Measurements from ENCODE around the gene PPOX. TPM values are rescaled to one million over a fixed set of nuclear protein-coding genes. Genes with fewer than 3 reads are reported as not detected.

The PPOX gene
- total RNA-seq, 4 donors from 2014 or later: 11.3 to 40.5 (median 21.6) TPM

GRCh38 chr1:161164901-161165610, 1.2 kb upstream of the PPOX start:
- no peaks in the 10 kb centered on the region for H3K36me3 ChIP-seq
- H3K9me3 ChIP-seq: no peaks in the 10 kb centered on the region
- DNase-seq: no peak
- TF ChIP-seq POLR2A (IDR thresholded peaks at IDR 0.05) (no peak), CTCF (IDR thresholded peaks at IDR 0.05) (no peak)
- H3K4me3 ChIP-seq: peak overlapping the region; percentile 51 to 66
- peak overlapping the region; percentile 82 to 90 for H3K27ac ChIP-seq
- peaks cover 0 to 8% of the 10 kb centered on the region in 2 donors for H3K4me1 ChIP-seq
- no peaks in the 10 kb centered on the region for H3K27me3 ChIP-seq
- intact Hi-C loops (cut with DNase I; ENCODE audit: low total_unique reads): no loop called here

- no peaks in the 10 kb centered on the region for H3K27me3 ChIP-seq
- H3K4me1 ChIP-seq: peaks cover 0 to 4% of the 10 kb centered on the region in 2 donors
- intact Hi-C loops (cut with DNase I; ENCODE audit: low total_unique reads): no loop called here
- no peaks in the 10 kb centered on the region for H3K36me3 ChIP-seq
- TF ChIP-seq POLR2A (IDR thresholded peaks at IDR 0.05) (no peak), CTCF (IDR thresholded peaks at IDR 0.05) (no peak)
- DNase-seq: no peak
- H3K4me3 ChIP-seq: peak overlapping the region; percentile 51 to 66
- no peaks in the 10 kb centered on the region for H3K9me3 ChIP-seq
- peak overlapping the region; percentile 72 to 90 for H3K27ac ChIP-seq
Observed at GRCh38 chr1:161166669-161167548, 683 bp downstream of the PPOX start.

- H3K4me1 ChIP-seq: peaks cover 0 to 12% of the 10 kb centered on the region in 2 donors
- no peak for DNase-seq
- H3K4me3 ChIP-seq: no peak overlapping the region
- H3K36me3 ChIP-seq: no peaks in the 10 kb centered on the region
- no peak for TF ChIP-seq CTCF (IDR thresholded peaks at IDR 0.05)
- TF ChIP-seq POLR2A (IDR thresholded peaks at IDR 0.05): no peak
- H3K27ac ChIP-seq: no peak overlapping the region
- H3K9me3 ChIP-seq: no peaks in the 10 kb centered on the region
- intact Hi-C loops (cut with DNase I; ENCODE audit: low total_unique reads): no loop called here
- H3K27me3 ChIP-seq: no peaks in the 10 kb centered on the region
Observed at GRCh38 chr1:161168906-161169305, 2.7 kb downstream of the PPOX start.

- H3K4me3 ChIP-seq: no peak overlapping the region
- no peaks in the 10 kb centered on the region for H3K27me3 ChIP-seq
- intact Hi-C loops (cut with DNase I; ENCODE audit: low total_unique reads): no loop called here
- no peak for TF ChIP-seq CTCF (IDR thresholded peaks at IDR 0.05)
- TF ChIP-seq POLR2A (IDR thresholded peaks at IDR 0.05): no peak
- H3K9me3 ChIP-seq: no peaks in the 10 kb centered on the region
- no peaks in the 10 kb centered on the region for H3K36me3 ChIP-seq
- DNase-seq: no peak
- peaks cover 0 to 17% of the 10 kb centered on the region in 2 donors for H3K4me1 ChIP-seq
- no peak overlapping the region for H3K27ac ChIP-seq
Observed at GRCh38 chr1:161171191-161171590, 5.0 kb downstream of the PPOX start.

GRCh38 chr1:161171696-161172095, 5.5 kb downstream of the PPOX start:
- peaks cover 0 to 20% of the 10 kb centered on the region in 2 donors for H3K4me1 ChIP-seq
- DNase-seq: no peak
- intact Hi-C loops (cut with DNase I; ENCODE audit: low total_unique reads): no loop called here
- no peak overlapping the region for H3K27ac ChIP-seq
- H3K9me3 ChIP-seq: no peaks in the 10 kb centered on the region
- TF ChIP-seq CTCF (IDR thresholded peaks at IDR 0.05) (no peak), POLR2A (IDR thresholded peaks at IDR 0.05) (no peak)
- no peaks in the 10 kb centered on the region for H3K36me3 ChIP-seq
- H3K27me3 ChIP-seq: no peaks in the 10 kb centered on the region
- H3K4me3 ChIP-seq: no peak overlapping the region
